Measurements from ENCODE around the gene ARFGEF2. TPM values are rescaled to one million over a fixed set of nuclear protein-coding genes. Genes with fewer than 3 reads are reported as not detected.

Gene ARFGEF2
- total RNA-seq, 1 experiment from 2014 or later, result 22.2 TPM

DNA sequence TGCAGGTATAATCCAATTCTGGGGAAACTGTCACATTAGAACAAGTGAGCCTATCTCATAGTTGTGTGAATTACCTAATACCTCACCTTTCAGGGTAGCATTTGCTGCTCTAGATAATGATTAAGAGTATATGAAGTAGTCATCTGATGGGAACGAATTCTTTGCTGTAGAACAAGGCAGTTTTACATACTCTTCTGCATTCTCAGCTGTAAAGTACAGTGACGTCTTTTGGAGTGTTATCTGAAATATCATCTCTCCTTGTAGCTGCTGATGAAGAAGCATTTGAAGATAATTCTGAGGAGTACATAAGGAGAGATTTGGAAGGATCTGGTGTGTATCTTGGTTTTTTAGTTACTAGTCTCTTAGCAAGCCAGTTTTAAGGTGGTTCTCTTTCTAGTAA, 153.0 kb downstream of the ARFGEF2 start:
- Histone ChIP-seq H3K9ac (ENCODE audit: low read length) (no peak overlapping the region), H3K9me2 (ENCODE audit: insufficient read depth) (no peaks in the 10 kb centered on the region), H4K20me1 (ENCODE audit: insufficient read depth) (peaks cover 12% of the 10 kb centered on the region; the same call in 1 of the 2 replicates), H2AFZ (ENCODE audit: low read depth, low read length, poor library complexity, severe bottlenecking) (no peak overlapping the region), H3K27ac (ENCODE audit: low read depth, low read length) (no peak overlapping the region), H3K27me3 (ENCODE audit: insufficient read depth, low read length) (no peaks in the 10 kb centered on the region), H3K4me2 (ENCODE audit: low read length) (no peak overlapping the region), H3K79me2 (ENCODE audit: insufficient read depth, low read length) (peaks cover 83% of the 10 kb centered on the region), H3K9me3 (ENCODE audit: control insufficient read depth in 1 of 2, insufficient read depth in 1 of 2, low read depth in 1 of 2, low read length in 2 of 2) (no peaks in the 10 kb centered on the region), H3K4me3 (replicated peaks in 1 of 2; ENCODE audit: low read depth in 1 of 2, low read length in 2 of 2) (no peak overlapping the region), H3K4me1 (ENCODE audit: control insufficient read depth in 1 of 2, insufficient read depth in 2 of 2, low read length in 2 of 2) (no peaks in the 10 kb centered on the region), H3K36me3 (ENCODE audit: control insufficient read depth in 1 of 2, insufficient read depth in 2 of 2, low read length in 2 of 2) (peaks cover 68 to 70% of the 10 kb centered on the region in 2 experiments)
- RAD21 ChIA-PET (ENCODE audit: low non-redundant PET in 1 of 2, low total read pairs in 2 of 2, uncharacterized antibody in 2 of 2, unreplicated experiment in 2 of 2), result no interaction called here
- TF ChIP-seq, protein P1, sequence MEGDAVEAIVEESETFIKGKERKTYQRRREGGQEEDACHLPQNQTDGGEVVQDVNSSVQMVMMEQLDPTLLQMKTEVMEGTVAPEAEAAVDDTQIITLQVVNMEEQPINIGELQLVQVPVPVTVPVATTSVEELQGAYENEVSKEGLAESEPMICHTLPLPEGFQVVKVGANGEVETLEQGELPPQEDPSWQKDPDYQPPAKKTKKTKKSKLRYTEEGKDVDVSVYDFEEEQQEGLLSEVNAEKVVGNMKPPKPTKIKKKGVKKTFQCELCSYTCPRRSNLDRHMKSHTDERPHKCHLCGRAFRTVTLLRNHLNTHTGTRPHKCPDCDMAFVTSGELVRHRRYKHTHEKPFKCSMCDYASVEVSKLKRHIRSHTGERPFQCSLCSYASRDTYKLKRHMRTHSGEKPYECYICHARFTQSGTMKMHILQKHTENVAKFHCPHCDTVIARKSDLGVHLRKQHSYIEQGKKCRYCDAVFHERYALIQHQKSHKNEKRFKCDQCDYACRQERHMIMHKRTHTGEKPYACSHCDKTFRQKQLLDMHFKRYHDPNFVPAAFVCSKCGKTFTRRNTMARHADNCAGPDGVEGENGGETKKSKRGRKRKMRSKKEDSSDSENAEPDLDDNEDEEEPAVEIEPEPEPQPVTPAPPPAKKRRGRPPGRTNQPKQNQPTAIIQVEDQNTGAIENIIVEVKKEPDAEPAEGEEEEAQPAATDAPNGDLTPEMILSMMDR (IDR thresholded peaks at IDR 0.05 in 2 of 3, conservative IDR thresholded peaks at IDR 0.05 in 1 of 3; ENCODE audit: borderline replicate concordance in 1 of 3, insufficient read depth in 1 of 3, low read depth in 2 of 3, low read length in 2 of 3), result no peak
- no peak for TF ChIP-seq YY1 (IDR thresholded peaks at IDR 0.05; ENCODE audit: extremely low read depth, insufficient replicate concordance, low read depth, low read length)
- TF ChIP-seq ZNF274 (IDR thresholded peaks at IDR 0.05; ENCODE audit: low read depth, low read length), result no peak
- no peak for TF ChIP-seq JUND (IDR thresholded peaks at IDR 0.05)
- ATAC-seq (no peak), DNase-seq (ENCODE audit: low read depth, low spot score) (no peak)
- intact Hi-C loops (cut with micrococcal nuclease), result no loop called here
- POLR2A ChIA-PET, result interaction anchor here (0.6 kb wide), 1 partner anchor 65 kb away, joined by 3 read pairs; no protein-coding TSS in a partner anchor
- CTCF ChIA-PET, result no interaction called here
- no TSS peak for BruUV-seq (replicated peaks)

DNA sequence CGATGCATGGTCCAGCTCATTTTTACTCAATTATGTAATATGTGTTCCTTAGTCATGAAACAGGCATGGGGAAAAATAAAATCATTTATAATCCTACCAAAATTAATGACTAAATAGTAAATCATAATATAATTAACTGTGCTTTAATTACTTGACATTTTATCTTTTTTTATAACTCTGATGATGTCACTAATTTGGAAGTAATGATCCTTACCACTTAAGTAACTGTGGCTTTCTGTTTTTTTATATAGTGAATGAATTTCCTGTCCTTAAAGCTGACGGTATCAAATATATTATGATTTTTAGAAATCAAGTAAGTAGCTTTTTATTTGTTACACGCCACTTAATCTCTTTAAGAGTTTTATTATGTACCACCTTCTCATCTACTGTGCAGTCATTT, 156.8 kb downstream of the ARFGEF2 start:
- no peaks in the 10 kb centered on the region for H3K27me3 ChIP-seq (ENCODE audit: insufficient read depth, low read length)
- peaks cover 83% of the 10 kb centered on the region for H3K79me2 ChIP-seq (ENCODE audit: insufficient read depth, low read length)
- H3K4me3 ChIP-seq (replicated peaks in 1 of 2; ENCODE audit: low read depth in 1 of 2, low read length in 2 of 2), result no peak overlapping the region
- peaks cover 64 to 71% of the 10 kb centered on the region in 2 experiments for H3K36me3 ChIP-seq (ENCODE audit: control insufficient read depth in 1 of 2, insufficient read depth in 2 of 2, low read length in 2 of 2)
- no peak for DNase-seq (ENCODE audit: low read depth, low spot score)
- intact Hi-C loops (cut with micrococcal nuclease), result no loop called here
- H2AFZ ChIP-seq (ENCODE audit: low read depth, low read length, poor library complexity, severe bottlenecking), result no peak overlapping the region
- POLR2A ChIA-PET, result no interaction called here
- no peak overlapping the region for H3K9ac ChIP-seq (ENCODE audit: low read length)
- no peaks in the 10 kb centered on the region for H3K4me1 ChIP-seq (ENCODE audit: control insufficient read depth in 1 of 2, insufficient read depth in 2 of 2, low read length in 2 of 2)
- CTCF ChIA-PET, result no interaction called here
- H3K9me3 ChIP-seq (ENCODE audit: control insufficient read depth in 1 of 2, insufficient read depth in 1 of 2, low read depth in 1 of 2, low read length in 2 of 2), result no peaks in the 10 kb centered on the region
- H4K20me1 ChIP-seq (ENCODE audit: insufficient read depth), result 0 out of 2 replicates have a peak, but pooled peaks cover 10% of the 10 kb centered on the region
- no peak overlapping the region for H3K27ac ChIP-seq (ENCODE audit: low read depth, low read length)
- ATAC-seq, result no peak
- no peak overlapping the region for H3K4me2 ChIP-seq (ENCODE audit: low read length)
- no peaks in the 10 kb centered on the region for H3K9me2 ChIP-seq (ENCODE audit: insufficient read depth)
- RAD21 ChIA-PET (ENCODE audit: low non-redundant PET in 1 of 2, low total read pairs in 2 of 2, uncharacterized antibody in 2 of 2, unreplicated experiment in 2 of 2), result no interaction called here
- TF ChIP-seq, protein P2, sequence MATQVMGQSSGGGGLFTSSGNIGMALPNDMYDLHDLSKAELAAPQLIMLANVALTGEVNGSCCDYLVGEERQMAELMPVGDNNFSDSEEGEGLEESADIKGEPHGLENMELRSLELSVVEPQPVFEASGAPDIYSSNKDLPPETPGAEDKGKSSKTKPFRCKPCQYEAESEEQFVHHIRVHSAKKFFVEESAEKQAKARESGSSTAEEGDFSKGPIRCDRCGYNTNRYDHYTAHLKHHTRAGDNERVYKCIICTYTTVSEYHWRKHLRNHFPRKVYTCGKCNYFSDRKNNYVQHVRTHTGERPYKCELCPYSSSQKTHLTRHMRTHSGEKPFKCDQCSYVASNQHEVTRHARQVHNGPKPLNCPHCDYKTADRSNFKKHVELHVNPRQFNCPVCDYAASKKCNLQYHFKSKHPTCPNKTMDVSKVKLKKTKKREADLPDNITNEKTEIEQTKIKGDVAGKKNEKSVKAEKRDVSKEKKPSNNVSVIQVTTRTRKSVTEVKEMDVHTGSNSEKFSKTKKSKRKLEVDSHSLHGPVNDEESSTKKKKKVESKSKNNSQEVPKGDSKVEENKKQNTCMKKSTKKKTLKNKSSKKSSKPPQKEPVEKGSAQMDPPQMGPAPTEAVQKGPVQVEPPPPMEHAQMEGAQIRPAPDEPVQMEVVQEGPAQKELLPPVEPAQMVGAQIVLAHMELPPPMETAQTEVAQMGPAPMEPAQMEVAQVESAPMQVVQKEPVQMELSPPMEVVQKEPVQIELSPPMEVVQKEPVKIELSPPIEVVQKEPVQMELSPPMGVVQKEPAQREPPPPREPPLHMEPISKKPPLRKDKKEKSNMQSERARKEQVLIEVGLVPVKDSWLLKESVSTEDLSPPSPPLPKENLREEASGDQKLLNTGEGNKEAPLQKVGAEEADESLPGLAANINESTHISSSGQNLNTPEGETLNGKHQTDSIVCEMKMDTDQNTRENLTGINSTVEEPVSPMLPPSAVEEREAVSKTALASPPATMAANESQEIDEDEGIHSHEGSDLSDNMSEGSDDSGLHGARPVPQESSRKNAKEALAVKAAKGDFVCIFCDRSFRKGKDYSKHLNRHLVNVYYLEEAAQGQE (IDR thresholded peaks at IDR 0.05; ENCODE audit: low read depth), result no peak
- TF ChIP-seq RAD21 (IDR thresholded peaks at IDR 0.05; ENCODE audit: low read depth) (no peak), ZFX (IDR thresholded peaks at IDR 0.05) (no peak), ZNF274 (IDR thresholded peaks at IDR 0.05; ENCODE audit: low read depth, low read length) (no peak), EZH2phosphoT487 (IDR thresholded peaks at IDR 0.05; ENCODE audit: borderline replicate concordance) (no peak), SIN3A (IDR thresholded peaks at IDR 0.05; ENCODE audit: low read depth) (no peak), EZH2 (IDR thresholded peaks at IDR 0.05) (no peak), POLR2A (IDR thresholded peaks at IDR 0.05; ENCODE audit: borderline replicate concordance, extremely low read depth, insufficient read depth, insufficient read length) (no peak)
- TF ChIP-seq, protein P1 (IDR thresholded peaks at IDR 0.05 in 2 of 3, conservative IDR thresholded peaks at IDR 0.05 in 1 of 3; ENCODE audit: borderline replicate concordance in 1 of 3, insufficient read depth in 1 of 3, low read depth in 2 of 3, low read length in 2 of 3), result no peak
- TF ChIP-seq, protein P3, sequence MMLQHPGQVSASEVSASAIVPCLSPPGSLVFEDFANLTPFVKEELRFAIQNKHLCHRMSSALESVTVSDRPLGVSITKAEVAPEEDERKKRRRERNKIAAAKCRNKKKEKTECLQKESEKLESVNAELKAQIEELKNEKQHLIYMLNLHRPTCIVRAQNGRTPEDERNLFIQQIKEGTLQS (IDR thresholded peaks at IDR 0.05), result no peak
- BruUV-seq (replicated peaks), result no TSS peak
